Inflammatory macrophage treated with lipopolysaccharide for 4 hours (primary cell): ENCODE data around the gene GPA33.
A peak's percentile ranks its signal among the peaks of the same experiment; 100 is the strongest.
"Not testable (repeated sequence)": the region's sequence is repeated elsewhere in the genome, so short reads cannot be mapped to it uniquely, and the experiment has no call there.

Source experiments
- DNase-seq: peaks from one replicate; pipeline ENCODE4 v3.0.0-alpha.2; 2020

Gene GPA33

GRCh38 chr1:167054531-167054930 lies 35.6 kb downstream of the GPA33 start:
- DNase-seq, result no peak

DNA sequence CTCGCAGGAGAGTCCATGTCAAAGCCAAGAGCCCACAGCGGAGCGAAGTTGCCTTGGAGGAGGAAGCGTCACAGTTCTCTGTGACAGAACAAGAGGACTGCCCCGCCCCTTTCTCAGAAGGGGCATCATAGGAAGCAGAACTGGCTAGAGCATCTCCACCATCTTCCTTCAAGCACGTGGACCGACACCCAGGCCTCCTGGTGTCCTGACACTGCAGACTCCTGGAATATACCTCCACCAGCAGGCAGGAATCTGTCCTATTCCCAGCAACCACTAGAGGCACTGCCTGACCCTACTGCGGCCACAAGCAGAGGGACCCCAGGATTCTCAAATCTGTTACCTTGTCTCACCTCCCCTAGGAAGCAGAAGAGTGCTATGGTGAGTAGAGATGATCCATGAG lies 37.8 kb downstream of the GPA33 start:
- no peak for DNase-seq

DNA sequence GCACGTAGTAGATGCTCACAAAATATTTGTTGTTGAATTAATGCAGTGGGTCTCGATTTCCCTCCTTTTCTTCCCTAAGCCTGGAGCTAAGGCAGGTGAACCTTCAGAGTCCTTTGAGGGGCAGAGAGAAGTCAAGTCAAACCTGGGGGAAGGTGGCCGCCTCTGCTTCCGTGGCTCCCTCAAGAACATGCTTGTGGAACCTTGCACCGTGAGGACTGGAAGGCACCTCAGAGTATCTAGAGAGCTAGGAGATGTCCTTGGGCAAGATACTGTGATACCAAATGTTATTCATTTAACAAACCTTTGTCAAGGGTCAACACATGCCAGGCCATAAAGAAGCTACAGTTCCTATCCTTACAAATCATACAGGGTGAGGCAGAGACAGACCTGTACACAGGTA lies 38.3 kb downstream of the GPA33 start:
- no peak for DNase-seq

DNA sequence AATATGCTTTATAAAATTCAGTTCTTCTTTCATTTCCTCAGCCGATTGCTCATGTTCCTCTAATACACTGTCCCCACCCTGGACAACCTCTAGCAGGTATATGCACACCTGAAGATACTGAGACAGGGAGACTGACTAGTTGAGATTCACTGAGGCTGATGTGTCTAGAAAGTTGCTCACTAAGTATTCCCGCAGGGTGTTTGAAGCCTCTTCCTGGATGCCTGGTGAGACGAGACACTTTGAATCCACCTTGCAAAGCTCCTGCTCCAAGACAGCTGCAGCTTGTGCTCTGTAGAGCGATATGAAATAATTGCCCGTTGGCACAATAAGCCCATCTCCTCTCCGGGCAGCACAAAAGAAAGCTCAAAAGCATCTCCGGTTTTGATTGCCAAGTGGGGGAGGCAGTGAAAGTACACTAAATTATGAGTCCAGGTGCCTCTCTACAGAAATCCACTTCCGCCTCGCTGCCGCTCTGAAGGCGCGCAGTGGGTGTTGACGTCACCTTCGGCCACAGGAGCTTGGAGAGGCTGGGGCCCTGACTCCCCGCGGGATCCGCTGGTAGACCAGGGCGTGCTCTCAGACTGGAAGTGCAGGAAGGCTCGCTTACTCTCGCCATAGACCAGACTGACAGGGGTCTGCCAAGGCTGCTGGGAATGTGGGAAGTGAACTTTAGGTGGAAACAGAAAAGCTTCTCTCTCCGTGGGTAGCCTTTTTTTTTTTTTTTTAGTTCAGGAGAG lies 46.3 kb downstream of the GPA33 start:
- DNase-seq, result peak; percentile 32

DNA sequence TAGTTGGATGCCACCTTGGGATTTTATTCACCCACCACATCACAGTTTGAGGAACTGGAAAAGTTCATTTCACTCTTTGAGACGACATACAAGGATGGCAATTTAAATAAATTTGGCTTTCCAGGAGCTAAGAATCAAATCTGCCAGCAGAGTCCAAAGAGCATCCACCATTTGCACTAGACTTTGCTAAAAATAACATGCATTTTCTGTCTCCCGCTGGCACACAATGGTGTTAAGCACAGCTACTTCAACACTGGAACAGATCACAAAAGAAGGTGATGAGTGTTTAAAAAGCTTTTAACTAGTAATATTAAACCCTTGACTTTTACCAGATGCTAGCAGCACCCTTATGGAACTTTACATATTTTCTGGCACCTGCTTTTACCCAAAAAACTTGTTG lies 56.5 kb downstream of the GPA33 start:
- no peak for DNase-seq

DNA sequence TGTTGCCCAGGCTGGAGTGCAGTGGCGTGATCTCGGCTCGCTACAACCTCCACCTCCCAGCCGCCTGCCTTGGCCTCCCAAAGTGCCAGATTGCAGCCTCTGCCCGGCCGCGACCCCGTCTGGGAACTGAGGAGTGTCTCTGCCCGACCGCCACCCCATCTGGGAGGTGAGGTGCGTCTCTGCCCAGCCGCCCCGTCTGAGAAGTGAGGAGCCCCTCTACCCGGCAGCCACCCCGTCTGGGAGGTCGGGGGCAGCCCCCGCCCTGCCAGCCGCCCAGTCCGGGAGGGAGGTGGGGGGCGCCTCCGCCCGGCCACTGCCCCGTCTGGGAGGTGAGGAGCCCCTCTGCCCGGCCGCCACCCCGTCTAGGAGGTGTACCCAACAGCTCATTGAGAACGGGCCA lies 60.6 kb downstream of the GPA33 start:
- DNase-seq, result not testable (repeated sequence)

DNA sequence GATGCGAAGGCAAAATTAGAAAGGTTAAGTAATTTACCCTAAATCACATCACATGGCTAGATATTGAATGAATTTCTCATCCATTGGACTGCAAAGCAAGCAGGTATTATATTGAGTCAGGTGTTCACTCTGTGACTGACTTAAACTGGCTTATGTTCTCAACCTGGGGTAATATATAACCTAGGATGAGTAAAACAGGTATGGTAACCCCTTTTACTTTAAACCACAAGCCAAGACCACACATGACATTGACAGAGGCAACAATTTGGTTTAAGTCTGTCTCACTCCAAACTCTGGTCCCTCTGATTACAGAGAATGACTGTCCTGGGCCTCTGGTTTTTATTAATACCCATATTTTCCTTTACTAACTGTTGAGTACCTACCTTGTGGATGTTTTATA lies 67.8 kb downstream of the GPA33 start:
- DNase-seq, result no peak

DNA sequence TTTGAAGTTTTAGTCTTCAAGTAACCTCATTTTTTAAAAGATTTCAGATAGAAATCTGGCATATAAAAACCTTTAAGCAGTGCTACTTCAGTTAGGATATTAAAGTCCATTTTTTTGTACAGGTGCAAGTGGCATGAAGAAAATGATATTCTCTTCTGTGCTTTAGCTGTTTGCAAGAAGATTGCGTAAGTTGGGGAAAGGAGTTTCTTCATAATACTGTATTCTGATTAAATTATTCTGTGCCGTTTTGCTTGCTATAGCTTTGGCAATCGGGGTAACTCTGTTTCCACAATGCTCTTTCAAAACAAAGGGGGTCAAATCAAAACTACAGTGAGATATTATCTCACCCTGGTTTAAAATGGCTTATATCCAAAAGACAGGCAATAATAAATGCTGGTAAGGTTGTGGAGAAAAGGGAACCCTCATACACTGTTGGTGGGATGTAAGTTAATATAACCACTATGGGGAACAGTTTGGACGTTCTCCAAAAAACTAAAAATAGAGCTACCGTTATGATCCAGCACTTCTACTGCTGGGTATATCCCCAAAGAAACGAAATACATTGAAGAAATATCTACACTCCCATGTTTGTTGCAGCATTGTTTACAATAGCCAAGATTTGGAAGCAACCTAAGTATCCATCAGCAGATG lies 74.0 kb downstream of the GPA33 start:
- DNase-seq, result peak; percentile 53

- DNase-seq, result no peak
Observed at GRCh38 chr1:167013108-167013929, 76.9 kb downstream of the GPA33 start.

- DNase-seq, result no peak
Observed at GRCh38 chr1:167012570-167012969, 77.6 kb downstream of the GPA33 start.

- DNase-seq, result no peak
Observed at GRCh38 chr1:167011560-167012191, 78.5 kb downstream of the GPA33 start.

GRCh38 chr1:167003711-167004110 lies 86.5 kb downstream of the GPA33 start:
- DNase-seq, result no peak
